ENCODE results near the gene SLC34A1. TPM values are rescaled to one million over a fixed set of nuclear protein-coding genes. Genes with fewer than 3 reads are reported as not detected.

SLC34A1 gene
- total and polyA plus RNA-seq, 2 experiments from 2014 or later, result not detected

GRCh38 chr5:177386542-177386941 is 2.3 kb downstream of the SLC34A1 start:
- DNase-seq (ENCODE audit: low read depth in 1 of 2, low spot score in 1 of 2), result no peak
- Histone ChIP-seq H3K36me3 (no peaks in the 10 kb centered on the region), H3K27me3 (peaks cover 30% of the 10 kb centered on the region), H3K4me3 (no peak overlapping the region), H3K4me1 (ENCODE audit: low read depth) (no peaks in the 10 kb centered on the region), H3K9me3 (ENCODE audit: low read depth) (no peaks in the 10 kb centered on the region), H3K27ac (no peak overlapping the region)
- TF ChIP-seq CTCF (IDR thresholded peaks at IDR 0.05; ENCODE audit: low read depth, low read length), result no peak

GRCh38 chr5:177387405-177387804 is 3.2 kb downstream of the SLC34A1 start:
- Histone ChIP-seq H3K27me3 (peaks cover 30% of the 10 kb centered on the region), H3K4me1 (ENCODE audit: low read depth) (no peaks in the 10 kb centered on the region), H3K36me3 (no peaks in the 10 kb centered on the region), H3K27ac (no peak overlapping the region), H3K9me3 (ENCODE audit: low read depth) (no peaks in the 10 kb centered on the region), H3K4me3 (no peak overlapping the region)
- no peak for TF ChIP-seq CTCF (IDR thresholded peaks at IDR 0.05; ENCODE audit: low read depth, low read length)
- no peak for DNase-seq (ENCODE audit: low read depth in 1 of 2, low spot score in 1 of 2)

GRCh38 chr5:177388521-177389052 is 4.4 kb downstream of the SLC34A1 start:
- Histone ChIP-seq H3K4me3 (no peak overlapping the region), H3K27ac (no peak overlapping the region)
- no peak for TF ChIP-seq CTCF (IDR thresholded peaks at IDR 0.05; ENCODE audit: low read depth, low read length)

GRCh38 chr5:177389241-177390169 is 5.3 kb downstream of the SLC34A1 start:
- no peak overlapping the region for H3K4me3 ChIP-seq
- peaks cover 21% of the 10 kb centered on the region for H3K27me3 ChIP-seq
- no peaks in the 10 kb centered on the region for H3K36me3 ChIP-seq
- H3K27ac ChIP-seq, result no peak overlapping the region
- peak in 1 of 2 donors; percentile 67 for DNase-seq (ENCODE audit: low read depth in 1 of 2, low spot score in 1 of 2)
- no peaks in the 10 kb centered on the region for H3K4me1 ChIP-seq (ENCODE audit: low read depth)
- no peaks in the 10 kb centered on the region for H3K9me3 ChIP-seq (ENCODE audit: low read depth)
- TF ChIP-seq CTCF (IDR thresholded peaks at IDR 0.05; ENCODE audit: low read depth, low read length), result no peak

More at GRCh38 chr5:177388521-177389052, 4.4 kb downstream of the SLC34A1 start:
- DNase-seq (ENCODE audit: low read depth in 1 of 2, low spot score in 1 of 2), result no peak
- Histone ChIP-seq H3K9me3 (ENCODE audit: low read depth) (no peaks in the 10 kb centered on the region), H3K4me1 (ENCODE audit: low read depth) (no peaks in the 10 kb centered on the region), H3K36me3 (no peaks in the 10 kb centered on the region), H3K27me3 (peaks cover 25% of the 10 kb centered on the region)

GRCh38 chr5:177390363-177391300 is 6.4 kb downstream of the SLC34A1 start:
- Histone ChIP-seq H3K9me3 (ENCODE audit: low read depth) (no peaks in the 10 kb centered on the region), H3K4me1 (ENCODE audit: low read depth) (no peaks in the 10 kb centered on the region), H3K27ac (no peak overlapping the region), H3K27me3 (peaks cover 21% of the 10 kb centered on the region), H3K4me3 (no peak overlapping the region), H3K36me3 (no peaks in the 10 kb centered on the region)
- TF ChIP-seq CTCF (IDR thresholded peaks at IDR 0.05; ENCODE audit: low read depth, low read length), result peak; percentile 92
- peak; percentile 84 to 87 for DNase-seq (ENCODE audit: low read depth in 1 of 2, low spot score in 1 of 2)
